IPS DF 19.7 (cell line): ENCODE measurements around the gene RNF39.

ENCODE experiments used
- DNase-seq: peaks from one replicate; pipeline ENCODE4 v3.0.0-alpha.2; 2013; ENCODE audit warnings: low read depth, low spot score

The RNF39 gene

GRCh38 chr6:30097902-30098768 lies 22.6 kb upstream of the RNF39 start:
- no peak for DNase-seq

GRCh38 chr6:30096829-30097228 lies 21.3 kb upstream of the RNF39 start:
- DNase-seq = no peak

GRCh38 chr6:30093951-30094661 lies 18.5 kb upstream of the RNF39 start:
- no peak for DNase-seq

GRCh38 chr6:30092852-30093543 lies 17.4 kb upstream of the RNF39 start:
- no peak for DNase-seq

GRCh38 chr6:30091577-30092381 lies 16.2 kb upstream of the RNF39 start:
- DNase-seq = no peak

- no peak for DNase-seq
Measured at GRCh38 chr6:30087876-30088275, 12.3 kb upstream of the RNF39 start.

GRCh38 chr6:30077218-30077617 lies 1.6 kb upstream of the RNF39 start:
- no peak for DNase-seq

- DNase-seq = no peak
Measured at GRCh38 chr6:30075790-30076732, 492 bp upstream of the RNF39 start.

GRCh38 chr6:30074331-30075093 lies 1.1 kb downstream of the RNF39 start:
- DNase-seq = no peak

- no peak for DNase-seq
Measured at GRCh38 chr6:30073489-30074235, 1.9 kb downstream of the RNF39 start.

GRCh38 chr6:30071858-30072257 lies 3.7 kb downstream of the RNF39 start:
- no peak for DNase-seq

GRCh38 chr6:30071081-30071818 lies 4.3 kb downstream of the RNF39 start:
- DNase-seq = no peak

- DNase-seq = no peak
Measured at GRCh38 chr6:30067460-30068139, 8.0 kb downstream of the RNF39 start.

- peak; percentile 98 for DNase-seq
Measured at GRCh38 chr6:30066577-30067459, 8.8 kb downstream of the RNF39 start, which contains the start of gene PPP1R11. PPP1R11 (plus strand) TSS chr6:30067198; CDS start chr6:30067411, 213 bp downstream.

GRCh38 chr6:30066082-30066481 lies 9.5 kb downstream of the RNF39 start:
- DNase-seq = no peak

- no peak for DNase-seq
Measured at GRCh38 chr6:30063315-30063714, 12.3 kb downstream of the RNF39 start.
